ENCODE measurements around the gene STK32B. TPM values are rescaled to one million over a fixed set of nuclear protein-coding genes. Genes with fewer than 3 reads are reported as not detected.
A peak's percentile ranks its signal among the peaks of the same experiment; 100 is the strongest.

The STK32B gene
- total and polyA plus RNA-seq, 2 of the 8 experiments (the other 6 are each of a cell fraction or from before 2014, with no cell fraction given): 2.3 to 2.5 TPM

GRCh38 chr4:5043579-5043978 lies 7.7 kb upstream of the STK32B start:
- no peak overlapping the region for H2BK120ac ChIP-seq (replicated peaks; ENCODE audit: low read depth, low read length)
- H2AFZ ChIP-seq (ENCODE audit: low read length): peak overlapping the region; percentile 55
- no peak overlapping the region for H3K23ac ChIP-seq (ENCODE audit: insufficient read length)
- H3K4me2 ChIP-seq (ENCODE audit: insufficient read depth in 1 of 2, low read depth in 2 of 2, low read length in 2 of 2): 0 out of 4 replicates have a peak overlapping the region, but pooled peaks of 1 of the 2 experiments have one; percentile 9
- H3K4ac ChIP-seq (replicated peaks; ENCODE audit: insufficient read length, low read depth, low read length): no peak overlapping the region
- H3K18ac ChIP-seq (ENCODE audit: extremely low read depth, low read length): no peak overlapping the region
- CTCF ChIA-PET (ENCODE audit: partially characterized antibody): interaction anchor here (0.6 to 1.7 kb wide), 5 partner anchors 8 to 356 kb away, joined by 3 to 11 read pairs (median 4); partner anchors contain the start of gene STK32B
- POLR2A ChIA-PET (ENCODE audit: partially characterized antibody): no interaction called here
- no peaks in the 10 kb centered on the region for H3K36me3 ChIP-seq (ENCODE audit: control insufficient read depth in 2 of 4, insufficient read depth in 4 of 4, low read length in 3 of 4)
- no peak overlapping the region for H2BK12ac ChIP-seq (ENCODE audit: low read depth, low read length)
- TF ChIP-seq FOSL1 (IDR thresholded peaks at IDR 0.05; ENCODE audit: insufficient read depth, low read depth, low read length): no peak
- TF ChIP-seq MAX (IDR thresholded peaks at IDR 0.05): 0 out of 2 replicates have a peak, but pooled peaks have one; percentile 17
- TF ChIP-seq E2F6 (IDR thresholded peaks at IDR 0.05): no peak
- WGBS, 2 experiments (ENCODE audit: extremely low coverage in 1 of 2, insufficient coverage in 1 of 2, insufficient read length in 1 of 2, insufficient replicate concordance in 2 of 2, low coverage in 1 of 2, low lambda C conversion rate in 2 of 2, missing lambda C conversion rate in 1 of 2): 75% methylated on average over 6 of the region's 6 CpGs; no CpG with 5 or more reads in 1 of the 2 experiments
- H4K5ac ChIP-seq (ENCODE audit: insufficient read length, low read depth, low read length): no peak overlapping the region
- no peak overlapping the region for H3K9ac ChIP-seq (replicated peaks in 1 of 4; ENCODE audit: extremely low read depth in 1 of 4, low read depth in 3 of 4, low read length in 3 of 4)
- H3K27me3 ChIP-seq (replicated peaks in 1 of 4; ENCODE audit: control insufficient read depth in 3 of 4, extremely low read depth in 1 of 4, insufficient read depth in 3 of 4, low read length in 3 of 4): no peaks in the 10 kb centered on the region
- H3K14ac ChIP-seq (ENCODE audit: insufficient read length): no peak overlapping the region
- H2BK20ac ChIP-seq (ENCODE audit: low read length): no peak overlapping the region
- H3K79me1 ChIP-seq (ENCODE audit: low read depth, low read length): no peaks in the 10 kb centered on the region
- H3K9me3 ChIP-seq (ENCODE audit: insufficient read depth in 2 of 2, low read depth in 1 of 2, low read length in 1 of 2): no peaks in the 10 kb centered on the region
- no peaks in the 10 kb centered on the region for H3K23me2 ChIP-seq (ENCODE audit: low read depth, low read length)
- no peak overlapping the region for H4K91ac ChIP-seq (replicated peaks; ENCODE audit: insufficient read length, low read length)
- H3K4me3 ChIP-seq (ENCODE audit: extremely low read depth in 1 of 4, insufficient read depth in 2 of 4, low read depth in 3 of 4, low read length in 4 of 4): no peak overlapping the region
- no peak overlapping the region for H3K56ac ChIP-seq (replicated peaks; ENCODE audit: insufficient read length, low read depth, low read length)
- no peak overlapping the region for H2BK15ac ChIP-seq (ENCODE audit: low read length)
- DNase-seq (ENCODE audit: low read depth in 1 of 2, low spot score in 2 of 2) (no peak), FAIRE-seq (no peak)
- H4K8ac ChIP-seq (ENCODE audit: extremely low read depth, insufficient read depth, low read length): peak overlapping the region; percentile 71; the same call in 1 of the 2 replicates
- no peak overlapping the region for H3K27ac ChIP-seq (ENCODE audit: low read depth, low read length)
- no peaks in the 10 kb centered on the region for H3K4me1 ChIP-seq (replicated peaks in 1 of 4; ENCODE audit: control insufficient read depth in 3 of 4, insufficient read depth in 4 of 4, low read length in 3 of 4)
- H2BK5ac ChIP-seq (ENCODE audit: low read depth, low read length): no peak overlapping the region
- no peak overlapping the region for H2AK5ac ChIP-seq (ENCODE audit: low read depth, low read length)
- no peaks in the 10 kb centered on the region for H3K79me2 ChIP-seq (ENCODE audit: control insufficient read depth in 1 of 2, insufficient read depth in 2 of 2, low read length in 2 of 2)
- no peaks in the 10 kb centered on the region for H4K20me1 ChIP-seq (replicated peaks in 1 of 2; ENCODE audit: control insufficient read depth in 1 of 2, insufficient read depth in 2 of 2, low read length in 2 of 2)

Measured in H1 (cell line).